H9 (cell line): Measurements from ENCODE around the gene ACTN1. TPM values are rescaled to one million over a fixed set of nuclear protein-coding genes. Genes with fewer than 3 reads are reported as not detected.

Experiments used
- DNase-seq: peaks from one replicate; pipeline ENCODE4 v3.0.0-alpha.2; 2017
- H2AFZ ChIP-seq: one replicate; pipeline ENCODE4 v1.6.1; 2013; ENCODE audit warnings: mild to moderate bottlenecking, low read length, control low read depth, moderate library complexity
- H2AK5ac ChIP-seq: 2 replicates; pipeline ENCODE4 v1.6.1; 2013; ENCODE audit warnings: low read length, control low read depth, mixed read lengths; ENCODE audit not compliant: insufficient read length
- H2BK120ac ChIP-seq: one replicate; pipeline ENCODE4 v1.6.1; 2013; ENCODE audit warnings: low read depth, mild to moderate bottlenecking, low read length, control low read depth, inconsistent platforms; ENCODE audit not compliant: poor library complexity, severe bottlenecking
- H2BK12ac ChIP-seq: 2 replicates; pipeline ENCODE4 v1.6.1; 2013; ENCODE audit warnings: low read length, control low read depth, mixed read lengths, low read depth; ENCODE audit not compliant: insufficient read length
- H2BK15ac ChIP-seq: 2 replicates; pipeline ENCODE4 v1.6.1; 2013; ENCODE audit warnings: low read depth, low read length, control low read depth
- H2BK20ac ChIP-seq: one replicate; pipeline ENCODE4 v1.6.1; 2013; ENCODE audit warnings: low read depth, mild to moderate bottlenecking, low read length, control low read depth, inconsistent platforms; ENCODE audit not compliant: poor library complexity, severe bottlenecking
- H2BK5ac ChIP-seq: 2 replicates; pipeline ENCODE4 v1.6.1; 2013; ENCODE audit warnings: low read length, control low read depth, mixed read lengths; ENCODE audit not compliant: insufficient read length
- H3K14ac ChIP-seq: 2 replicates; pipeline ENCODE4 v1.6.1; 2013; ENCODE audit warnings: low read length, control low read depth; ENCODE audit not compliant: insufficient read depth
- H3K18ac ChIP-seq: 2 replicates; pipeline ENCODE4 v1.6.1; 2013; ENCODE audit warnings: low read depth, mild to moderate bottlenecking, mixed read lengths, low read length, control low read depth; ENCODE audit not compliant: insufficient read length
- H3K23ac ChIP-seq: 2 replicates; pipeline ENCODE4 v1.6.1; 2013; ENCODE audit warnings: low read length, control low read depth, mixed read lengths, low read depth; ENCODE audit not compliant: insufficient read length
- H3K23me2 ChIP-seq: 2 replicates; pipeline ENCODE4 v1.6.1; 2013; ENCODE audit warnings: low read depth, mild to moderate bottlenecking, mixed read lengths, low read length, control low read depth; ENCODE audit not compliant: insufficient read length, poor library complexity, severe bottlenecking
- H3K27ac ChIP-seq: 2 replicates; pipeline ENCODE4 v1.5.1; 2013; ENCODE audit warnings: low read length, control low read depth, mixed read lengths, low read depth; ENCODE audit not compliant: insufficient read length
- H3K27me3 ChIP-seq: 2 replicates; pipeline ENCODE4 v1.6.1; 2013; ENCODE audit warnings: low read length, control low read depth, inconsistent platforms; ENCODE audit not compliant: insufficient read depth
- H3K4ac ChIP-seq: 2 replicates; pipeline ENCODE4 v1.6.1; 2013; ENCODE audit warnings: low read depth, mild to moderate bottlenecking, control low read depth, inconsistent platforms, low read length, moderate library complexity
- H3K4me1 ChIP-seq: 2 replicates; pipeline ENCODE4 v1.6.1; 2013; ENCODE audit warnings: low read length, control low read depth, inconsistent platforms; ENCODE audit not compliant: insufficient read depth
- H3K4me2 ChIP-seq: 2 replicates; pipeline ENCODE4 v1.6.1; 2013; ENCODE audit warnings: low read length, control low read depth, mixed read lengths; ENCODE audit not compliant: insufficient read length, insufficient read depth
- H3K56ac ChIP-seq: 2 replicates; pipeline ENCODE4 v1.6.1; 2013; ENCODE audit warnings: low read depth, mild to moderate bottlenecking, mixed read lengths, low read length, control low read depth; ENCODE audit not compliant: insufficient read length
- H3K79me1 ChIP-seq: 2 replicates; pipeline ENCODE4 v1.6.1; 2013; ENCODE audit warnings: low read depth, mild to moderate bottlenecking, moderate library complexity, low read length, control low read depth, inconsistent platforms; ENCODE audit not compliant: insufficient read depth, poor library complexity, severe bottlenecking
- H3K79me2 ChIP-seq: 2 replicates; pipeline ENCODE4 v1.6.1; 2013; ENCODE audit warnings: low read length, control low read depth, inconsistent platforms; ENCODE audit not compliant: insufficient read depth
- H3K9ac ChIP-seq: 2 replicates; pipeline ENCODE4 v1.6.1; 2013; ENCODE audit warnings: low read length, control low read depth, mixed read lengths; ENCODE audit not compliant: insufficient read length; ENCODE audit errors: extremely low read depth
- H3K9me3 ChIP-seq: one replicate; pipeline ENCODE4 v1.6.1; 2013; ENCODE audit warnings: low read depth, low read length, inconsistent platforms; ENCODE audit not compliant: control insufficient read depth
- H3T11ph ChIP-seq: one replicate; pipeline ENCODE4 v1.6.1; 2013; ENCODE audit warnings: mild to moderate bottlenecking, low read length, control low read depth, inconsistent platforms
- H4K20me1 ChIP-seq: one replicate; pipeline ENCODE4 v1.6.1; 2013; ENCODE audit not compliant: control insufficient read depth, insufficient read length, insufficient read depth
- H4K5ac ChIP-seq: 2 replicates; pipeline ENCODE4 v1.6.1; 2013; ENCODE audit warnings: low read depth, mild to moderate bottlenecking, mixed read lengths, low read length, control low read depth; ENCODE audit not compliant: insufficient read length
- H4K8ac ChIP-seq: replicated peaks from 2 replicates; pipeline ENCODE4 v1.6.1; 2013; ENCODE audit warnings: low read length, control low read depth, mixed read lengths, low read depth; ENCODE audit not compliant: insufficient read length
- H4K91ac ChIP-seq: 2 replicates; pipeline ENCODE4 v1.6.1; 2013; ENCODE audit warnings: low read depth, mild to moderate bottlenecking, moderate library complexity, mixed read lengths, low read length, control low read depth; ENCODE audit not compliant: insufficient read length
- H3K27ac Mint-ChIP-seq, 3 experiments: 2 replicates in 2 of 3; 3 replicates in 1 of 3; pipeline ENCODE4 v1.8.0; 2020 to 2021; ENCODE audit warnings: mixed read lengths in 3 of 3, mild to moderate bottlenecking in 1 of 3, moderate library complexity in 1 of 3
- H3K27me3 Mint-ChIP-seq: 2 replicates; pipeline ENCODE4 v1.8.0; 2021; ENCODE audit warnings: low read depth, mild to moderate bottlenecking, moderate library complexity, mixed read lengths
- H3K36me3 Mint-ChIP-seq, 3 experiments: 2 replicates in 2 of 3; 3 replicates in 1 of 3; pipeline ENCODE4 v1.8.0; 2020 to 2021; ENCODE audit warnings: low read depth in 3 of 3, mixed read lengths in 3 of 3; ENCODE audit not compliant: insufficient read depth in 1 of 3
- H3K4me1 Mint-ChIP-seq, 2 experiments: 2 replicates each; pipeline ENCODE4 v1.8.0; 2020; ENCODE audit warnings: mixed read lengths in 2 of 2
- H3K4me3 Mint-ChIP-seq, 2 experiments: 2 replicates in 1 of 2; 3 replicates in 1 of 2; pipeline ENCODE4 v1.8.0; 2020 to 2021; ENCODE audit warnings: mild to moderate bottlenecking in 2 of 2, mixed read lengths in 2 of 2, moderate library complexity in 1 of 2
- H3K9me3 Mint-ChIP-seq, 2 experiments: 2 replicates in 1 of 2; 3 replicates in 1 of 2; pipeline ENCODE4 v1.8.0; 2020; ENCODE audit warnings: mild to moderate bottlenecking in 2 of 2, mixed read lengths in 2 of 2, moderate library complexity in 1 of 2
- CTCF ChIP-seq: fragments of 200-600 bp; sonication (generic); conservative IDR thresholded peaks from 3 replicates; pipeline ENCODE4 v1.8.0; 2021; ENCODE audit warnings: antibody characterized with exemption, mild to moderate bottlenecking
- WGBS: extraction: QIAGEN DNeasy Blood & Tissue Kit; methylation state at CpG from one replicate; pipeline ENCODE4 v1.1.7; 2013; ENCODE audit warnings: missing lambda C conversion rate, low lambda C conversion rate, mixed read lengths; ENCODE audit not compliant: insufficient read length; ENCODE audit errors: extremely low coverage; 5-methylcytosine and 5-hydroxymethylcytosine counted together
- total RNA-seq: library from RNA; stranded (reverse); gene quantifications from 2 replicates; pipeline ENCODE4 v1.2.1, GENCODE V29; 2021

ACTN1 gene
- total RNA-seq, 1 experiment from 2014 or later: 219 TPM

GRCh38 chr14:68977718-68978171 is 1.4 kb downstream of the ACTN1 start:
- TF ChIP-seq CTCF: no peak; the same call in 2 of the 3 replicates
- H3K9me3 Mint-ChIP-seq: no peaks in the 10 kb centered on the region
- Histone ChIP-seq H2BK5ac (no peak overlapping the region), H4K8ac (no peak overlapping the region), H3K9me3 (no peaks in the 10 kb centered on the region), H3K27ac (peak overlapping the region; percentile 43), H3K79me1 (peaks cover 8% of the 10 kb centered on the region), H4K20me1 (peaks cover 4% of the 10 kb centered on the region), H3K9ac (peak overlapping the region; percentile 86), H3K14ac (peak overlapping the region; percentile 96), H2BK20ac (no peak overlapping the region), H3T11ph (no peak overlapping the region), H2BK120ac (no peak overlapping the region), H3K79me2 (peaks cover 44% of the 10 kb centered on the region), H3K4ac (no peak overlapping the region; the same call in 1 of the 2 replicates), H3K18ac (peak overlapping the region; percentile 90), H3K23ac (no peak overlapping the region), H3K4me2 (peak overlapping the region; percentile 81), H2AK5ac (no peak overlapping the region), H3K56ac (no peak overlapping the region), H2AFZ (no peak overlapping the region), H3K27me3 (no peaks in the 10 kb centered on the region), H3K23me2 (peaks cover 17% of the 10 kb centered on the region), H2BK12ac (no peak overlapping the region), H4K5ac (no peak overlapping the region), H2BK15ac (no peak overlapping the region), H3K4me1 (peaks cover 8% of the 10 kb centered on the region; the same call in 1 of the 2 replicates), H4K91ac (peak overlapping the region; percentile 63)
- H3K36me3 Mint-ChIP-seq: peaks cover 24 to 45% (median 34%) of the 10 kb centered on the region in 3 experiments
- H3K27me3 Mint-ChIP-seq: peaks cover 8% of the 10 kb centered on the region
- peak overlapping the region; percentile 87 to 93 (median 90); a peak in 4 of 7 replicates for H3K27ac Mint-ChIP-seq
- WGBS: no CpG with 5 or more reads among the region's 25 CpGs
- H3K4me3 Mint-ChIP-seq: peak overlapping the region; percentile 86 to 91
- peaks cover 47 to 48% of the 10 kb centered on the region in 2 experiments for H3K4me1 Mint-ChIP-seq
- peak; percentile 73 for DNase-seq
